Gastroesophageal sphincter (tissue), 3 donors: ENCODE measurements around the gene OXLD1.

Experiments used
- POLR2A ChIP-seq, 2 donors: fragments of 450-650 bp; IDR thresholded peaks; one replicate each; pipeline ENCODE4 v1.6.1; 2017; ENCODE audit warnings: antibody characterized with exemption in 2 of 2, mild to moderate bottlenecking in 2 of 2, moderate library complexity in 1 of 2
- POLR2AphosphoS5 ChIP-seq: sonication (generic); formaldehyde crosslinking; IDR thresholded peaks from one replicate; pipeline ENCODE4 v1.6.1; 2017; ENCODE audit warnings: antibody characterized with exemption
- TF ChIP-seq, protein P1 (sequence below), 4 experiments: fragments of 200-600 bp in 2 of 4; fragments of 450-650 bp in 2 of 4; sonication (generic) in 1 of 4; IDR thresholded peaks; one replicate each; pipeline ENCODE4 v1.5.1; 2017 to 2019; ENCODE audit warnings: antibody characterized with exemption in 4 of 4, mild to moderate bottlenecking in 2 of 4, moderate library complexity in 2 of 4

DNA sequence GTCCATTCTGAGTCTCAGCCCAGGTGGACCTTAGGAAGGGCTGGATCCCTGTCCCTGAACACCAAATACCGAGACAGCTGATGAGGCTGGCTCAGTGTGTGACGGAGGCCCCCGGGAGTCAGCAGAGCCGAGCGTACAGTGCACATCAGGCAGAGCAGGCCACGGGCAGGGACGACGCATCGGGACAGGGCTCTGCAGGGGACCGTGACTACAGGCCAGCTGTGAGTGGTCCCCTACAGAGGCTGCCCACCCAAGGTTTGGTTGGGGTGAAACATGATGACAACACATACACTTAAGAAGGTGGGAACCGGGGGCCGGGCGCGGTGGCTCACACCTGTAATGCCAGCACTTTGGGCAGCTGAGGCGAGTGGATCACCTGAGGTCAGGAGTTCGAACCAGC is 6.5 kb upstream of the OXLD1 start:
- TF ChIP-seq, protein P1, sequence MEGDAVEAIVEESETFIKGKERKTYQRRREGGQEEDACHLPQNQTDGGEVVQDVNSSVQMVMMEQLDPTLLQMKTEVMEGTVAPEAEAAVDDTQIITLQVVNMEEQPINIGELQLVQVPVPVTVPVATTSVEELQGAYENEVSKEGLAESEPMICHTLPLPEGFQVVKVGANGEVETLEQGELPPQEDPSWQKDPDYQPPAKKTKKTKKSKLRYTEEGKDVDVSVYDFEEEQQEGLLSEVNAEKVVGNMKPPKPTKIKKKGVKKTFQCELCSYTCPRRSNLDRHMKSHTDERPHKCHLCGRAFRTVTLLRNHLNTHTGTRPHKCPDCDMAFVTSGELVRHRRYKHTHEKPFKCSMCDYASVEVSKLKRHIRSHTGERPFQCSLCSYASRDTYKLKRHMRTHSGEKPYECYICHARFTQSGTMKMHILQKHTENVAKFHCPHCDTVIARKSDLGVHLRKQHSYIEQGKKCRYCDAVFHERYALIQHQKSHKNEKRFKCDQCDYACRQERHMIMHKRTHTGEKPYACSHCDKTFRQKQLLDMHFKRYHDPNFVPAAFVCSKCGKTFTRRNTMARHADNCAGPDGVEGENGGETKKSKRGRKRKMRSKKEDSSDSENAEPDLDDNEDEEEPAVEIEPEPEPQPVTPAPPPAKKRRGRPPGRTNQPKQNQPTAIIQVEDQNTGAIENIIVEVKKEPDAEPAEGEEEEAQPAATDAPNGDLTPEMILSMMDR (IDR thresholded peaks at IDR 0.05): no peak
- TF ChIP-seq POLR2AphosphoS5 (no peak), POLR2A (IDR thresholded peaks at IDR 0.05) (no peak)
